Stimulated activated CD4-positive, alpha-beta T cell treated with anti-CD3 and anti-CD28 coated beads, Interleukin-15, amount 100 ng/mL, for 24 hours (primary cell): Measurements from ENCODE around the gene LTBP1.
"Not testable (repeated sequence)": the region's sequence is repeated elsewhere in the genome, so short reads cannot be mapped to it uniquely, and the experiment has no call there.

Experiments used
- DNase-seq: peaks from one replicate; pipeline ENCODE4 v3.0.0-alpha.2; 2020

The LTBP1 gene

DNA sequence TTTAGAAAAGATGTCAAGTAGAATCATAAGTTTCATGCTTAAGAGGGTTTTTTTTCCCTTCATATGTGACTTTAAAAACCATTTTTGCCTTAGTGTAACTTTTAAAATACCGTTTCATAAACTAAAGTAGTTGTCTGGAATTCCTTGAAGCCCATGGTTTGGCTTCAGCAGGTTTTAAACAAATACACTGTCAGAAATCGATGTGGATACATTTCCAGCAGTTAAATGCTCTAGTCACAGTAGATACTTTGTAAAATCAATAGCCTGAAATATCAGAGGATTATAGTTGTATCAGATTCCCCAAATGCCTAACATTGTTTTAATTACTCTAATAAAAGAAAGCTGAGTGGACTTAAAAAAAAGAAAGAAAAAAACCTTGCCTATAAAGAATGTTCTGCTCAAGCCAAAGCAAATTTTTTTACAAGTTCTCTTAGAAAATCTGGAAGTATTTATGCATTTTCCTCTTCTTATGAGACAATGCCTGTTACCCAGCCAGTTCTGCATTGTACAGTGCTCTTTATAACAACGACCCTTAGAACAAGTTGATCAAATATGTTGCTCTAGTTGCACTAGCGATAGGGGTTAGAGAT lies 260.5 kb downstream of the LTBP1 start:
- DNase-seq, result no peak

DNA sequence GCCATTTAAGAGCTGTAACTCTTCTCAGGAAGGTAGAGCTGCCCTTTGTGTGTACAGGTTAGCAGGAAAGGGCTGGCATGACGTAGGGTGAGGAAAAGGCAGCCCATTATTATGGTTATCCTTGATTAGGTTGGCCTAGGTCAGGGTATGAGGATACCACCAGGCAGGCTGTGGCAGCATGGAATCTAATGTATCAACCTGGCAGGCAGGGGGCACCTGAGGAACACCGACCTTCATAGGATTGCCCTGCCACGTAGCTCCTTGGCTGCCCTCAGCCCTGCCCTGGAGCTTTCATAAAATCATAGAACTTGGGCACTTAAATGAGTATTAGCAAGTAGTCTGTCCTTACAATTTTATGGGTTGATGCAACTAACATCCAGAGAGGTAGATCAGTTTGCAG lies 261.6 kb downstream of the LTBP1 start:
- DNase-seq, result peak; percentile 7

DNA sequence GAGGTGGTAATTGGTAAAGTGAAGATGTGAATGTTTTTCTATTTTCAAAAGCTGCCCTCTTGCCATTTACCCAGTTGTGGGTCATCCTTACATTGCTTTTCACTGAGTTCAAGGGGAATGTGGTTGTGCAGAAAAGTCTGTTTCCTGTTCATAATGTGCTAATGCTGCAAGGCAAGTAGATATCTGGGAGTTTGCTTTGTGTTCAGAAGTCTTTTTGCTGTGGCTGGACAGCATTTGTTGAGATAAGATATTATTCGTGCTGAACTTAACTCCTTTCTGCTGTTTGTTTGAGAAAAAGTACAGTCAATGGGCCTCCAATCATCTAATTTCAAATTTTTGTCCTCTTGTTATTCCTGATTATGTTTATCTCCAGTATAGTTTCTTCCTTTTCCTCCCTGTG lies 263.2 kb downstream of the LTBP1 start:
- DNase-seq, result no peak

DNA sequence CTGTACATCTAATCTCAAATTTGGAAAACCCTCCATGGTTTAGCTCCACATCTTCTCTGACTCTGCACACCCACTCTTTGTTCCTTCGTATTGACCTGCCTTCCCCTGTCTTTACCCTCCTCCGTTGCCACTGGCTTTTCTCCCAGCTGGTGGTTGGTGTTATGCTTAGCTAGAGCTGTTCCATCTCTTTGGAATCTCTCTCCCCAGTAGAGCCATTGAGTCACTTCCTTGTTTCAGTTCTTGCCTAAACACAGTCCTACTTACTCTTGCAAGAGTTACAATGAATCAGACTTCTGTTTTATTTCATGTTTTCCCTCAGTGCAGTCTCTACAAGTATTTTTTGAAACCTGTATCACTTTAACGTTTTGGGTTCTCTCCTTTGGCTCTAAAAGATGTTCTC lies 263.9 kb downstream of the LTBP1 start:
- DNase-seq, result no peak

DNA sequence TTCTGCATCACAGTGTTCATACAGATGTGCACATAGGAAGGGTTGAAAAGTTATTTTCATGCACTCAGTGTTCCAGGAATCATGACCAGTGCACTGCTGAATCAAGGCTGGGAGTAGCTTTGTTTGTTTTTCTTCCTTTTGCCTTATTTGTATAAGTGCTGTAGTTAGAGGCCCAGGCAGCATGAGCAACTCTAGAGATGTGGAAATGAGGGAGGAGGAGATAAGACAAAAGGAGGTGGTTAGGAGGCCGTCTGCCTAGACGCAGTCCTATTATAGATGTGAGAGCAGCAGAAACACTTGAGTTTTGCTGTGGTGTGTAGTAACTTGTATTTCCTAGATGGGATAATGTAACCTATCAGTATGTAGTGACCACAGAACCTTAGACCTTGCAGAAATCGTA lies 265.4 kb downstream of the LTBP1 start:
- no peak for DNase-seq

DNA sequence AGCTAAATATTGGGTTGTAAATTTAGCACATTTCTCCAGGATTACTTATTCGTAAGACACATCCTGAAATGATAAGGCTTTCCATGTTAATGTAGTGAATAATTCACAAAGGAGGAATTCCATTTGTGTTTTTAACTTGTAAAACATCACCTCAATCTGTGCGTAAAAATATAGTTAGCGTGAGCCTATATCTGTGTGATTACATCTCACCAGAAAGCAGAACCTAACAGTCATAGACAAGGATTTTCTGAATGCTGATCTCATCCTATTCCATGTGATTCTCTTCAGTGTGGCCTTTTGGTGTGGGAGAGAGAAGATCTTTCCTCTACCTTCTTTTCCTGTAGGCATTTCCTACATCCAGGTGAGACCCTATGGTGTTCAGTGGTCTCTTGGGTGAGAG lies 266.5 kb downstream of the LTBP1 start:
- no peak for DNase-seq

DNA sequence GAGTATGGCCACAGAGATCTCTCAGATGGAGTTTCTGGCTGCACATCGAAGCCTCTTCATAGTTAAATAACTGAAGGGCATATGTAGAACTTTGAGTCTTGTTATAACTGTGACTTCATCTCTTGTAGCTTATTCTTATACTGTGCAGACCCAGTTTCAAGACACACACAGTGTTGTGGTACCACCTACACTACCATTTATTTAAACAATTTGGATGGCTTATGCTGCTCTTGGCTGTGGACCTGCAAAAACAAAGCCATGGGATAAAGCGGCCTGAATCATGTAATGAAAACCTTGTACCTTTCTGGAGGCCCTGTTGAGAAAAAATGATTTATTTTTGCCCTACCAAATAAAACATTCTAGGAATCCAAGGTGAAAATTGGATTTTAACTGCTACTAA lies 266.9 kb downstream of the LTBP1 start:
- no peak for DNase-seq

DNA sequence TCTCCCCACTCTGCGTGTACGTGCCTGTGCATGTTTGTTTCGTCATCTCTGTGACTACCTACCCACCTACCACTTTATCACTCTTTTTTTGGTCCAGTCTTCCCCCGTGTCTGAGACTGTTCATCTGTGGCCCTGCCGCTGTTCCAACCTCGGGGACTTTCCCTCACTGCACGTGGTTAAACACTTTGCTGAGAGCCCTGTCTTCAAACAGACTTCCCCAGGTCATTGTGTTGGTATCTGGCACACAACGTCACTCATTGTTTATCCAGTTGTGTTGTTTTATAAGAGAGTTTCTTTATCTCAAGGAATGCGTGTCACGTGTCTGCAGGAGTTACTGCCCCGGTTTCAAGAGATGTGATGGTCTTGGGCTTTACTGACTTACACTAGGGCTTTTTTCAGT lies 267.7 kb downstream of the LTBP1 start:
- no peak for DNase-seq

DNA sequence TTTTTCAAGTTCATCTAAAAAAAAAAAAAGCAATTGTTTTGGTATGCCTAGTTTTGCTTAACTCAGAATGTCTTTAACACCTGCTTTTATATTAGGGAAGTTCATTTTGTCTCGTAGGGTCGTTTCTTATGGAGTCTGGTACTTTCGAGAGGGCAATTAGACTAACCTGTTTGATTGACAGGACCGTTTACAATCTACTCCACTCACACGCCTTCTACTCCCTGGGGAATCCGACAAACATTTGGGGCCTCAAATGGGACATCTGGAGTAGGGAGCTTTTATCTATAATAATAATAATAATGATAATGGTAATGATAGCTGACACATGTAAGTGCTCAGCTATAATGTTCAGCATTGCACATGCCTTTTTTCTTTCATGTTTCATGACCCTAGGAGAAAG lies 268.1 kb downstream of the LTBP1 start:
- DNase-seq, result no peak

DNA sequence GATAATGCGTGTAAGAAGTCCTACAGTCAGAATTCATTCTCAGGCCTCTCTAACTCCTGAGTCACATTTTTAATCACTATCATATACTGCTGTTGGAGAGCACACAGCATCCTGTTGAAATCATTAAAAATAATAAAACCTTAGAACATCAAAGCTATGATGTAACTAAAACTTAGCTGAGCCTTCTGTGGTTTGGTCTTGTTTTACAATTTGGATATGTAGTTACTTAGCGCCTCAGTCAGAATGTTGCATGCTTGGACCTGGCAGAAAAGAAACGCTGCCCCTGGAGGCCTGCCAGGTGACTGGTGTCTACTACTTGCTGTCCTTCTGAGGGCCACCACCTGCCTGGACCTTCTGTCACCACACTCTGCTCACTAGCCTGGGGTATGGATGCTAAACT lies 268.5 kb downstream of the LTBP1 start:
- no peak for DNase-seq

DNA sequence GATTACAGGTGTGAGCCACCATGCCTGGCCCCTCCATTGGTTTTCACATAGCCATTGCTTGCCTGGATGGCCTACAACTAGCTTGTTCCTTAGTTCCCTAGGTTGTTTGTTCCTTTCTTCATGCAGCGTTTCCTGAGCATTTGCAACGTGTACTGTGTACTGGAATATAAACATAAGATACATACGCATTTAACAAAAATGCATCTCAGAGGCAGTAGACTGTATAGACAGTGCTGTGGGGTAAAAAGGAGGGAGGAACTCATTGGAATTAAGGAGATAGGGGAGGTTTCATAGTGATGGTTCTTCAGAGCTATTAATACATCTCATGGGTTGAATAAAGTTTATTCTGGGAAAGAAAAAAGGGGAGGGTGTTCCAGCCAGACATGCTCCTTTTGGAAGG lies 269.2 kb downstream of the LTBP1 start:
- DNase-seq, result no peak

DNA sequence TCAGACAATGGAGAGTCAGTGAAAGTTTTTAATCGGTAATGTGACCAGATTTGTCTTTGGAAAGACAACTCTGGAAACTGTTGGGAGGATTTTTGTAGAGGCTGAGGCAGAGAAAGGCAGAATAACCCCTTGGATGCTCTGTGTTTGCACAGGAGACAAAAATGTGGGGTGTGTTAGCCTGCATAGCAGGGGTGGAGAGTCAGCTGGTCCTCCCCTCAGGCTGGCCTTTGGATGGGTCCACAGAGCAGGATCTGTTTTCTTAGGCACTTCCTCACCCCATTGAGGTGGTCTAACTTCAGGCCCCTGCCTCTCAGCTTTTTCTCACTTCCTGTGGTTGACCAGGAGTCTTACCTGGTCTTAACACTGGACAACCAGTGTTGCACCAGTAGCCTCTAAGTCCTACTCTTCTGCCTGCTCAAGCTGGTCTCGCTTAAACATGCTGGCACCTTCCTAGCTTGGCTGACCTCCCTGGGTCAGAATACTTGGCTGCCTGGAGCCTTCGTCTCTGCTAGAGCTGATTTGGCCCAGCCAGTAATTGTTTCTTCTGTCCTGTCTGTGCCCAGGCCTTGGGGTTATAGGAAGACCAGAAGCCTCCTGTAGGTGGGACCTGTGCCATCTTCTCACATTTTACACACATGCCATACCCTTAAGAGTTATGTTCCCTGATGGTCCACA lies 269.9 kb downstream of the LTBP1 start:
- DNase-seq, result no peak

DNA sequence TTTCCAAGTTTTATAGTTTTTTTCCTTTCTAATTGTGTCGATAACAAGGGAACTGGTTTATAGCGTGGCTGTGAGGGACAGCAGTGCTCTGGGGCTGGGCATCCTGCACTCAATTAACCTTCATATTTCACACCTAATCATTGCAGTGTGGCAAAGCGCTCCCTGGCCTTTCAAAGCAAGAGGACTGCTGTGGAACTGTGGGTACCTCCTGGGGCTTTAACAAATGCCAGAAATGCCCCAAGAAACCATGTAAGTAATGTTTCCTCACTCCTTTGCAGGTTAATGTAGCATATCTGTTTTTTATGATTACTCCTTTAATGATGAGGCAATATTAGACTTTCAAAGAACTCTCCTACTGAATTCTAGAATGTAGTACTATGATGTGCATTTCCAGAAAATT lies 270.7 kb downstream of the LTBP1 start:
- no peak for DNase-seq

DNA sequence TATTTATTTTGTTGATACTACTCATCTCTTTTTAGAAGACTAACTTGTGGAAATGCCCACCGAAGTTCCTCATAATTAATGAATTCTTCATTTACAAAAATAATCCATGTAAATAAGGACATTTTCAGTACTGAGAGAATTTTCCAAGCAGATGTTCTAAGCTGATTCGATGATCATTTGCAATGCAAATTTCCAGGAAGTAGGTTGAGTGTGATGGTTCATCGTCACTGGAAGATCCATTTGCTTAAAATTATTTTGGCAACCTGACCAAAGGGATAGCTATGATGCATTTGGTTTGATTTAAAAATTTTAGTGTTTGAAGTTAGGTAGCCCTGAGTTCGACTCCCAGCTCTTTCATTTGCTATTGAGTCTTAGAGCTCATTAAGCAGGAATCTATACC lies 272.4 kb downstream of the LTBP1 start:
- no peak for DNase-seq

DNA sequence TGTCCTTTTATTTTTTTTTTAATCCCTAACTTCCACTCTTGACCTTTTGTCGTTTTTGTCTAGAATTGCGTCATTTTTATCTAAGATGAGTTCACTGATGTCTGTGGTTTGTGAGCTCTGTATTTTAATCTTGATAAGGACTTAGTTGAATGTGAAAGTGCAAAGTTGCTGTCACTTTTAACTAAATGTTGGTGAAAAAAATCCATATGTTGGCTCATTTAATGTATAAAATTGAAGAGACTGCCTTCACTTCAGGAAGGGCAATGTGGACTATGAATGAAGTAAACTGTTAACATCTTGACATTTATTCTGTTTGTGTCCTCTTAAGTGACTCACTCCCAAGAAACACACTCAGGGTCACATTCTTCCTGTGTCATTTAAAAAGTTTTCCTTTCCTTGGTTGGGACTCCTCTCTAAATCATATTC lies 273.1 kb downstream of the LTBP1 start:
- DNase-seq, result no peak

DNA sequence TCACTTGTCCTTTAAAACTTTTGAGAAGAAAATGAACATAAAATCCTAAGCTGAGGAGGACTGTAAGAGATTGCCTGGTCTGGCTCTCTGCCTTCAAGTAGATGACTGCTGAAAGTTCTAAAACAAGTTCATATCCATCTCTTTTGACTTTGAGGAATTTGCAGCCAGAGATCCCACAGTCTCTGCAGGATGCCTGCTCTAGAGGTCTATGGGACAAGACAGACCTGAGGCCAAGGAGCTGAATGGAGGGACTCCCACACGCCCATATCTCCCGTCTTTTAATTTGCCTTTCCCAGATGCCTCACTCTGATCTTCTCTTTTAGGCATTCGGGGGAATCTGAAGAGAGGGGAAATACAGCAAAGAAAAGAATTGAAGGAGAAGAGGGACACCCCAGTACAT lies 273.8 kb downstream of the LTBP1 start:
- DNase-seq, result no peak

DNA sequence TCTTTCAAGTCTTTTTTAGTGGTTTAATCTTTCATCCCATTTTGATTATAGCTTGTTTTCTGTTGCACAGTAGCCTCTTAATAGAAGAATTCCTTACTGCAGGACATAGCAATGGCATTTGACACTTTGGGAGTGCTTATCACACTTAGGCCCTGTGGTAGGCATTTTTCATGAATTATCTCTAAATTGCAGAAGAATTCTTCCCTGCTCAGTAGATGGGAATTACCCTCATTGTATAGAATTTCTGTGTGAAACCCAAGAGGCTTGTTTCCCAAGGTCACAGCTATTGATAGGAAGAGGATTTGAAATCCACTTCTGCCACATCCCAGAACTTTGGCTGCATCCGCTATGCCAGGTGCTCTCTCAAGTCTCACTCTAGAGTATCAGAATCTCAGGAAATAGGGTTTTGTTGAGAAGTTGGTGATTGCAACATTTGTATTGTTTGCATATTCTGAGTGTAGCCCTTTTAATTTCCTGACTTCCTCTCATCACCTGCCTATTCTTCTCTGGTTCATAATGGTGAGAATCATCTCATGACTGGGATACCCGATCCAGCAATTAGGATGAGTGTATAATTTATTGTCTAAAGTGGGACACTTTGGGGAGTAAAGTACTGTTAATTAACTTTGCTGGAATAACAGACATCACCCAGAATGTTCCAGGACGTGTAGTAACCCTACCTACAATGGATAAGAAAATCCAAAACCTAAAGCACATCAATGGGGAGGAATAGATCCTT lies 274.5 kb downstream of the LTBP1 start:
- no peak for DNase-seq

DNA sequence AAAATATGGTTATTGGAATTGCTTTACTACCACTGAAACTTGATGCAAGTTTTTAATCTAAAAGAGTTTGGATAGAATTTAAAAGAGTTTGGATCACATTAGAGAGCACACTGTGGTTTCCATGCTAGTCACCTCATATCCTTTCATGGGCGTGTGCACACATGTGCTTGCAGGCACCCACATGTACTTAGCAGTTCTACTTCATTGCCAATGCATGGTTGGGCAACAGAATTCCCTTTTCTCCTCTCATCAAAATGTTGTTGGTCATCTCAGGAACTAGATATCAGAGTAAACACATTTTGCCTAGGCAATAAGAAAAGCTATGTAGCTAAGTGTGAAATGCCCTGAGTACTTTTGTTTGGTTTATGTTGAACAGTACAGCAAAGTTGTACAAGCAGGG lies 275.6 kb downstream of the LTBP1 start:
- no peak for DNase-seq

DNA sequence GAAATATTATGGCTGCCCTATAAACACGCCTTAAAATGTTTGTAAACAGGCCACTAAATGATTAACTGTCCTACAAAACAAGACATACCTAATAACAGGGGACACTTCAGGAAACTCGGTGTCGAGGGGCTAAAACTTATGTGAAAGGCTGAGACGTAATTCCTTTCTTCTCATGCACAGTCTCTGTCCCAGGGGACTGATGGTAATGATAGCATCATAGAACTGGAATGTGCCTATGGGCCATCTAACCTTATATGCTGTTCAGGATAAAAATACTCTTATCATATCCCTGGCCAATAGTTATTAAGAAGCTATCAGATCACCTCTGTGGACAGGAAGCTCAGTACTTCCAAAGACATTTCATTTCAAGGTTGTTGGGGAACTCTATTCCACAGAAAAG lies 277.1 kb downstream of the LTBP1 start:
- no peak for DNase-seq

DNA sequence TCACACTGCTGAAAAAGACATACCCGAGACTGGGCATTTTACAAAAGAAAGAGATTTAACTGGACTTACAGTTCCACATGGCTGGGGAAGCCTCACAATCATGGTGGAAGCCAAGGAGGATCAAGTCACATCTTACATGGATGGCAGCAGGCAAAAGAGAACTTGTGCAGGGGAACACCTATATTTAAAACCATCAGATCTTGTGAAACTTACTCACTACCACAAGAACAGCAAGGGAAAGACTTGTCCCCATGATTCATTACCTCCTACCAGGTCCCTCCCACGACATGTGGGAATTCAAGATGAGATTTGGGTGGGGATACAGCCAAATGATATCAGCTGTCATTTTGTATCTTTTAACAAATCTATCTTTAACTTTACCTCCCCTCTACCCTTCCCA lies 278.6 kb downstream of the LTBP1 start:
- DNase-seq, result no peak

DNA sequence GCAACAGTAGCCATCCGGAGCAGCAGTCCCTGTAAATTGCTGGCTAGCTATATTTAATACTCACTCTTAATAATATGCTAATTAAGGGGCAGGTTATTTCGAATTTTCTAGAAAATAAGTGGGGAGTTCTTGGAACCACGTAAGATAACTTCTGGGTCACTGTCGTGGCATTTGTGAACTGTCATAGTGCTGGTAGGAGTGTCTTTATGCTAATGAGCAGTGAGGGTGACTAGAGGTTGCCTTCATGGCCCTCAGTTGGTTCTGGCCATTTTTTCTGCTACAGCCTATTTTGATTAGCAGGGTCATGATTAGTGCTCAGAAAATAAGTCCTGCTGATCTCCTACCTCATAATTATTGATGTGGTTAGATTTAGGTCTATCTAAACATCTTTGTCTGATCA lies 279.8 kb downstream of the LTBP1 start:
- no peak for DNase-seq

DNA sequence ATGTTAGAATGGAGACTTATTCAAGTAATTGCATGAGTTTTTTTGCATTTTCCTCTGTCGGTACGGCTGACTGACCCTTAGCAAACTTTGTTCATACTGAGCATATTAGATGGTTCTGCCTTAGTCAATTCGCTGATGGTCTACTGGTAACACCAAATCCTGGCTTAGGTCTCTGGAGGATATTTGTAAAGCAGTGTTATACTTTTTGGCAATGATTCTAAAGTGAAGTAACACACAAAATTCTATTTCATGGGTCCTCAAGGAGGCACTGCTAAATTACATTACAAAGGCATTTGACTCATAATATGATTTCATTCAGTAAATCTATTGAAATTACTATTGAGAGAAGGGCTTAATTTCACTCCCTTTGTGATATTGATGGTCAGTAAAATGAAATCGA lies 282.9 kb downstream of the LTBP1 start:
- no peak for DNase-seq

DNA sequence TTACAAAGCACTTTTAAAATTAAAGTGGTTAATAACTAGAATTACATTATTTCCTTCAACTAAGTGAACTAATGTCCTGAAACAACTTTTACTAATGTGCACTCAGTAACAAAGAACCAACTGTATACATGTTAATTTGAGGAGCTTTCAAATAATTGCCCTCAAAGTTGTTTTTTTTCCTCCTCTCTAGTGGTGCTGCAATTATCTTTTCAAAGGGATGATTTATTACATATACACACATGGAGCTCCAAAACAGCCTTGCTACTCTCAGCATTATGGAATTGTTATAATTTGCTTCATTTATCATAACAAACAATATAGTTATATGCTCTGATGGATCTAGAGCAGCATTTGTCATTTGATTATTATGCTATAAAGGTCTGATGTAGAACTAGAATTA lies 283.4 kb downstream of the LTBP1 start:
- no peak for DNase-seq

DNA sequence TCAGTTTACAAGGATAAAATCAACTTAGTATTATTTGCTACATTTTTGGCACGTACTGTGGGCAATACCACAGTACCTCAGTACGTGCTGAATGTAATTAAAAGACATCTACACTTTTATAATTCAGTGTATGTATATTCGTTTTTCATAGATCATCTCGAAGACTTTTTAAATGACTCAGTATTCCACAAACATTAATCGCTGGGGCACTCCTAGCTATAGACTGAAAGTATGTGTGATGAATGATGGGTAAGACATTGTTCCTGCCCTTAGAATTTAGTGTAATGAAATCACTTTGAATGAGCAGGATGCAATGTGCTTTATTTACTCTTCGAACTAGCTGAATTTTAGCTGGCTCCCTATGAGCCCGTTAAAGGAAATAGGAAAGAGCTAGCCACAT lies 284.1 kb downstream of the LTBP1 start:
- DNase-seq, result no peak

DNA sequence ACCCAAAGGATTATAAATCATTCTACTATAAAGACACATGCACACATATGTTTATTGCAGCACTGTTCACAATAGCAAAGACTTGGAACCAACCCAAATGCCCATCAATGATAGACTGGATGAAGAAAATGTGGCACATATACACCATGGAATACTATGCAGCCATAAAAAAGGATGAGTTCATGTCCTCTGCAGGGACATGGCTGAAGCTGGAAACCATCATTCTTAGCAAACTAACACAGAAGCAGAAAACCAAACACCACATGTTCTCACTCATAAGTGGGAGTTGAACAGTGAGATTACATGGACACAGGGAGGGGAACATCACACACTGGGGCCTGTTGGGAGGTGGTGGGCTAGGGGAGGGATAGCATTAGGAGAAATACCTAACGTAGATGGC lies 288.8 kb downstream of the LTBP1 start:
- not testable (repeated sequence) for DNase-seq
